HuH-7.5 (cell line): ENCODE results near the gene DDX46.
"Not testable (repeated sequence)": the region's sequence is repeated elsewhere in the genome, so short reads cannot be mapped to it uniquely, and the experiment has no call there.

Source experiments
- DNase-seq: peaks from one replicate; pipeline ENCODE4 v3.0.0; 2011; ENCODE audit warnings: low spot score

The DDX46 gene, protein sequence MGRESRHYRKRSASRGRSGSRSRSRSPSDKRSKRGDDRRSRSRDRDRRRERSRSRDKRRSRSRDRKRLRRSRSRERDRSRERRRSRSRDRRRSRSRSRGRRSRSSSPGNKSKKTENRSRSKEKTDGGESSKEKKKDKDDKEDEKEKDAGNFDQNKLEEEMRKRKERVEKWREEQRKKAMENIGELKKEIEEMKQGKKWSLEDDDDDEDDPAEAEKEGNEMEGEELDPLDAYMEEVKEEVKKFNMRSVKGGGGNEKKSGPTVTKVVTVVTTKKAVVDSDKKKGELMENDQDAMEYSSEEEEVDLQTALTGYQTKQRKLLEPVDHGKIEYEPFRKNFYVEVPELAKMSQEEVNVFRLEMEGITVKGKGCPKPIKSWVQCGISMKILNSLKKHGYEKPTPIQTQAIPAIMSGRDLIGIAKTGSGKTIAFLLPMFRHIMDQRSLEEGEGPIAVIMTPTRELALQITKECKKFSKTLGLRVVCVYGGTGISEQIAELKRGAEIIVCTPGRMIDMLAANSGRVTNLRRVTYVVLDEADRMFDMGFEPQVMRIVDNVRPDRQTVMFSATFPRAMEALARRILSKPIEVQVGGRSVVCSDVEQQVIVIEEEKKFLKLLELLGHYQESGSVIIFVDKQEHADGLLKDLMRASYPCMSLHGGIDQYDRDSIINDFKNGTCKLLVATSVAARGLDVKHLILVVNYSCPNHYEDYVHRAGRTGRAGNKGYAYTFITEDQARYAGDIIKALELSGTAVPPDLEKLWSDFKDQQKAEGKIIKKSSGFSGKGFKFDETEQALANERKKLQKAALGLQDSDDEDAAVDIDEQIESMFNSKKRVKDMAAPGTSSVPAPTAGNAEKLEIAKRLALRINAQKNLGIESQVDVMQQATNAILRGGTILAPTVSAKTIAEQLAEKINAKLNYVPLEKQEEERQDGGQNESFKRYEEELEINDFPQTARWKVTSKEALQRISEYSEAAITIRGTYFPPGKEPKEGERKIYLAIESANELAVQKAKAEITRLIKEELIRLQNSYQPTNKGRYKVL

DNA sequence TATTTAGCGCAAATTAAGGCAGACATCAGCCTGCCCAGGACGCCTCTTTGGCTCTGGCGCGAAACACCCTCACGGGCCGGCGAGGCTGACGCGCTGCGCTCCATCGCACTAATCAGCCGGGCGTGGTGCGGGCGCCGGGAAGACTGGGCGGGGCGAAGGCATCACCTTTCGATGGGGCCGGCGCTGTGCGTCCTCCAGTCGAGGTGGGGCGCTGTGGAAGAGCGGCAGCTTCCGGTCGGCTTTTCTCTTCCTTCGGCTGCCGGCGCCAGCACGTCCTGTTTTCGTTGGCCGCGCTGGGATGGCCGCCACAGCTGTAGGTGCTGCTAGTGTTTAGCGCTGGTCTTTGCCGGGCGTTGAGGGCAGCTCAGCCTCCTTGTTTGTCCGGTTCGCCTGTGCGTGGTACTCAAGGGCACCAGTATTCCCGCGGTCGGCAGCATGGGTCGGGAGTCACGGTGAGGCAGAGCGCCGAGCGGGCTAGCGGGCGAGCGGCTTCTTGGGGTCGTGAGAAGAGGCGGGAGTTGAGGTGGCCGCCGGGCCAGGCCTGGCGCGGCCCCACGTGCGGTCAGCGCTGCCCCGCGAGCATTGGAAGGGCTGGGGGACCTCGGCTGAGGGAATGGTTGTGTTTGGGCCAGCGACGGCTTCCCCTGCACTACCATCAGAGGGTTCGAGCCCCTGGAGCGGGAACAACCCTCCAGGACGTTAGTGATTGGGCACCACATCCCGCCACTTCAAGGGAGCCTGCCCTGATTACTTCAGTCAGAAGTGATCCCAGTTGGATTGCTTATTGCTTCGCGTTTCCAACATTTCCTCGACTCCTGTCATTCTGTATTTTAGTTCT is at the start of gene DDX46:
DDX46 (plus strand) TSS at position 276 of the 838 bp plus-strand sequence; CDS start at position 436, 160 bp downstream.
- peak; percentile 80 for DNase-seq

DNA sequence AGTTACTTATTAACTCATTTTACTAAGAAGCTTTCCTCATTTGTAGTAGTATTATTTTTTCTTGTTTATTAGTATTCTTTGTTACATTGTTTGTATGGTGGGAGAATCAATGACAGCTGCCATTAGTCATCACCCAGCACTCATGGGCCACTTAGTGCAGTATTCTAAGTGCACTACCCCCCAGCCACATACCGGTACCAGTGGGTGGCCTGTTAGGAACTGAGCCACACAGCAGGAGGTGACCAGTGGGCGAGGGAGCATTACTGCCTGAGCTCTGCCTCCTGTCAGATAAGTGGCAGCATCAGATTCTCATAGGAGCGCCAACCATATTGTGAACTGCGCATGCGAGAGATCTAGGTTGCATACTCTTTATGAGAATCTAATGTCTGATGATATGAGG is 44.5 kb upstream of the DDX46 start:
- no peak for DNase-seq

DNA sequence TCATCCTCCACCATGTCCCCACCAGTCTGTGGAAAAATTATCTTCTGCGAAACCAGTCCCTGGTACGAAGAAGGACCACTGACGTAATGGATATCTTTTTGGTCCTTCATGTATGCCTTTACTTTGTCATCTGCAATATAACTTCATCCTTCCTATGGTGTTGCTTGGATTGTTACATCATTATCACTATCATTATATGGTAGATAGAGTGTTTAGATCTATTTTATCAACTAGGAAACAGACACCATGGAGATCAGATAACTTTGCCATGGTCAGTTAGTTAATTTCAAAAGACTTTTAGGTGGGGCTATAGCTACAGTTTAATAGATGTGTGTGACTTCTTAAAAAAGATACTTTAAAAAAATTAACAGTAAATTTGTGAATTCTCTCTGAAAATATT is 44.0 kb upstream of the DDX46 start:
- no peak for DNase-seq

DNA sequence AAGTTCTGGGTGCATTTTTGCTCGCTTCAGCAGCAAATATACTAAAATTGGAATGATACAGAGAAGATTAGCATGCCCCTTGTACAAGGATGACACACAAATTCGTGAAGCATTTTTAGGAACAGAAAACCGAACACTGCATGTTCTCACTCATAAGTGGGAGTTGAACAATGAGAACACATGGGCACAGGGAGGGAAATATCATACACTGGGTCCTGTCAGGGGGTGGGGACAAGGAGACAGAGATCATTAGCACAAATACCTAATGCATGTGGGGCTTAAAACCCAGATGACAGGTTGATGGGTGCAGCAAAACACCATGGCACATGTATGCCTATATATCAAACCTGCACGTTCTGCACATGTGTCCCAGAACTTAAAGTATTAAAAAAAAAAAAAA is 43.1 kb upstream of the DDX46 start:
- DNase-seq: not testable (repeated sequence)

DNA sequence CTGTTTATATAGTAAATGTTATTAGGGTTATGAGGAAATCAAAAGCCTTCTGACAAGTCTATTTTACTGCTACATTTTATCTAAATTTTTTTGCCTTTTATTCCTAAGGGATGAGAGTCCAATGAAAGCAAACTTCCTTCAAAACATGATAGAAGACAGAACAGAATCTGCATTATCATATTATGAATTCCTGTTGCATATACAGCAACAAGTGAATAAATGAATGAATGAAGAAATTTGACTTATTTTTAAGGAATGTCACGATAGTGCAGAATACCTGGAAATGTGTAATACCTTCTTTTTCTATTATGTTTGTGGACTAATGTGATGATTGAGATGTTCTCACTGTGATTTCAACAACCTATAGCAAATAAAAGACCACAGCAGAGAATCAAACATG is 33.7 kb upstream of the DDX46 start:
- no peak for DNase-seq

DNA sequence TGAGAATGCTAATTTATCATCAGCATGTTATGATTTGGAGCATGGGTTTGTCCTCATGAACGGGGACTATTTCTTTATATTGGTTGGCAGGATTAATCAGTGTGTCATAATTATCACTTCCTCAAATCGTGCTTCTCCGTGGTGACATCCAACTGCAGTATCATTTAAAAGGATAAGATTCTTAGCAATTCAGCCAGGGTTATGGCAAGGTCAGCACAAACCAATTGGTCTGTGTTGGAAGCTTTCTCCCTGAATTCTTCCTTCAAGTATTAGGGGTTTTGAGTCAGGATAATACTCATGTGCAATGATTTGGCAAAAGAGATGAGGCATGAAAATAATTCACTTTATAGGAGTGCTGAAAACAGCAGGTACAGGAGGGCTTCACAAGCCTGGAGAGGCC is 25.8 kb upstream of the DDX46 start:
- DNase-seq: no peak

DNA sequence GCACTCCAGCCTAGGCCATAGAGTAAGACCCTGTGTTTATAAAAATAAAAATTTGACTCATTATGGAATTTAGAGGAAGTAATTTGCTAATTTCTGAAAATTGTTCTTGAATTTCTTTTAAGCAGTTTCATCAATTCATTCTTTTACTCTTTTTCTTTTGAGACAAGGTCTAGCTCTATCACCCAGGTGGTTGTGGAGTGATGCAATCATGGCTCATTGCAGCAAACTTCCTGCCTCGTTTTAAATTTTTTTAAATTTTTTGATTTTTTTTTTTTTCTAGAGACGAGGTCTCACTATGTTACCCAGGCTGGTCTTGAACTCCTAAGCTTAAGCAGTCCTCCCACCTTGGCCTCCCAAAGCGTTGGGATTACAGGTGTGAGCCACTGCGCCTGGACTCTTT is 23.3 kb upstream of the DDX46 start:
- no peak for DNase-seq

DNA sequence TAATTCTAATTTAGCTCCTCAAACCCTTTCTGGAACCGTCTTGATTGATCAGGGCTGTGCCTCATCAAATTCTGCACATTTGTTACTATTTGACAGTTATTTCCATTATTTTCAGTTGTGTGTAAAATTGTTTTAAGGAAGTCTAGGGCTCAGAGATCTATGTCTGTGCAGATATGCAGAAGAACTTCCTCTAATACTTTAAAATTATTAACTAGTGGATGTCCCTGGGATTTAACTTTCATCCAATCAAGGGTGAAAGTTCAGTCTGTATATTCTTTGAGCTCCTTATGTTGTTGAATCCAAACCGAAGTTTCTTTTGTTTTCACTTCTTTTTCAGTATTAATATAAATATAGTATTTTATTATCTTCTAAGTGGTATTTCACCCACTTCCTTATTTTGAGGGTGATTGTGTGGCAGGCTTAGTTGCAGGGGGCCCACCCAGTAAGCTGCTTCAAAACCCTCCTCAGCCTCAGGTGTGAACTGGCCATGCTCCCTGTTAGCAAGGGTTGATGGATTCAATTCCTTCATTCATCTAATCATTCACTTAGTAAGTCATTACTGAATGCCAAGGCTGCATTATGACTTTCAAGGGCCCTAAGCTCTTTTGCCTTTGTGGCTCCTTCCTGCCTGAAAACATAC is 22.3 kb upstream of the DDX46 start:
- DNase-seq: no peak

DNA sequence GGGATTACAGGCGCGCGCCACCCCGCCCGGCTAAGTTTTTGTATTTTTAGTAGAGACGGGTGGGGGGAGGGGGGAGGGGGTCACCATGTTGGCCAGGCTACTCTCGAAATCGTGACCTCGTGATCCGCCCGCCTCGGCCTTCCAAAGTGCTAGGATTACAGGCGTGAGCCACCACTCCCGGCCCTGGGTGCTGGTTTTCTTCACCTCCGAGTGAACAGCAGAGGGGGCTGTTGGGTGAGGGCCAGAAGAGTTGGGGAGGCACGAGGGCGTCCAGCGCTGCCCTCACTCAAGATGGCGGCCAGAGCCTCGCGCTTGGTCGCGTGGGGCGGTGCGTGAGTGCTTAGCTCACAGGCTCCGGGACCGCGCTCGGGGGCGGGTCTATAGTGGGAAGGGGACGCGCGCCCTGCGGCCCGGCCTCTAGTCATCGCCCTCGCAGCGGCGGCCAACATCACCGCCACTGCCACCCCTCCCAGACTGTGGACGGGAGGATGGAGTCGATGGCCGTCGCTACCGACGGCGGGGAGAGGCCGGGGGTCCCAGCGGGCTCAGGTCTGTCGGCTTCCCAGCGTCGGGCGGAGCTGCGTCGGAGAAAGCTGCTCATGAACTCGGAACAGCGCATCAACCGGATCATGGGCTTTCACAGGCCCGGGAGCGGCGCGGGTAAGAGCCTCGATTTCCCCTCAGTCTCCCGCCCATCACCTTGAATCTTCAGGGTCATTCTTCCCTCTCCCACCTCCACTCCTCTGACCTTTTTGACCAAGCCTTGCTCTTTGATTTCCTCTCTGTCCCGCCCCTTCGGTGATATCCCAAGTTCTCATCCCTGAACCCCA is 20.2 kb upstream of the DDX46 start, which contains the start of gene CAMLG:
CAMLG (plus strand) TSS at position 416 of the 830 bp plus-strand sequence; CDS start at position 489, 73 bp downstream.
- DNase-seq: peak; percentile 68

DNA sequence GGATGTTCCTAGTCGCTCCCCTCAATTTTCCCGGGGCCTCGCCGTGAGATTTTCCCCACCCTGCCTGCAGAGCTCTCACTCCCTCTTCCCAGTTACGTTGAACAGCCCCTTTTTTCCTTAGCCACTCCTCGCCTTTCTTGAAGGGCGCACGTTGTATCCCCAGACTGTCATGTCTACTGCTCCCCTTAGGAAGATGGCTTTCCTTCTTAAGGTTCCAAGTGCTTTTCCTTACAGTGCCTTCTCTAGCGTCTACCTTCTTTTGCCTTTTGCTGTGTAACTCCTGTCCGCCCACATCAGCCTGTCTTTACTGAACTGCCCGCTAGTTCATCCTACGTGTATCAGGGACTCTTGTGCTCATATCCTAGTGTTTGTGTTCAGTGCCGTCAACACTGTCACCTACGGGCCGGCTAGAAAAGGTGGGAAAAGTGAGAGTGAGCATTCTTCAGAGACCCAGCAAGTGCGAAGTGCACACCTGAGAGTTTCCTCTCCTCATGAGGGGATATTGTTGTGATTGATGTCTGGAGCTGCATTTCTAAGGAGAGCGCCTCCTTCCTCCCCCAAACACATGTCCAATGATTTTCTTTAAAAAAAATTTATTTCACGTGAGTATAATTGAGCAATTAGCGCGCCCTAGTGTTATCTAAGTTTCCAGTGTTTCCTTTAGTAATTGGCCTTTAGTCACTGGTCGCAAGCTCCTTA is 19.5 kb upstream of the DDX46 start:
- peak; percentile 59 for DNase-seq

DNA sequence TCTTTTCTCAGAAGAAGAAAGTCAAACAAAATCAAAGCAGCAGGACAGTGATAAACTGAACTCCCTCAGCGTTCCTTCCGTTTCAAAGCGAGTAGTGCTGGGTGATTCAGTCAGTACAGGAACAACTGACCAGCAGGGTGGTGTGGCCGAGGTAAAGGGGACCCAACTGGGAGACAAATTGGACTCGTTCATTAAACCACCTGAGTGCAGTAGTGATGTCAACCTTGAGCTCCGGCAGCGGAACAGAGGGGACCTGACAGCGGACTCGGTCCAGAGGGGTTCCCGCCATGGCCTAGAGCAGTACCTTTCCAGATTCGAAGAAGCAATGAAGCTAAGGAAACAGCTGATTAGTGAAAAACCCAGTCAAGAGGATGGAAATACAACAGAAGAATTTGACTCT is 17.5 kb upstream of the DDX46 start:
- no peak for DNase-seq

DNA sequence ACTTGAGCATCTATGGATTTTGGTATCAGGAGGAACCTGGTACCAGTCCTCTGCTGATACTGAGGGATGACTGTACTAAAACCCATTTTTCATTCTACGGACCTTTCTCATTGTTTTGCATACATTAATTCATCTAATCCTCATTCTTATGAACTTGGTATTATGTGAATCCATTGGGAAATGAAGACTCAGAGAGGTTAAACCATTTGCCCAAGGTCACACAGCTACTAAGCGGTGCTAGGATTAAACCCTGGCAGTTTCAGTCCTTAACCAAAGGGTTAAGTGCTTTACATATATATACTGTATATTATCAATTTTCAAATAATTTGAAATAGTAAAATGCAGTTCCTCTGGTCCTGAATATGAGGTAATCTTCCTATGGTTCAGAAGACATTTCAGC is 16.4 kb upstream of the DDX46 start:
- no peak for DNase-seq

DNA sequence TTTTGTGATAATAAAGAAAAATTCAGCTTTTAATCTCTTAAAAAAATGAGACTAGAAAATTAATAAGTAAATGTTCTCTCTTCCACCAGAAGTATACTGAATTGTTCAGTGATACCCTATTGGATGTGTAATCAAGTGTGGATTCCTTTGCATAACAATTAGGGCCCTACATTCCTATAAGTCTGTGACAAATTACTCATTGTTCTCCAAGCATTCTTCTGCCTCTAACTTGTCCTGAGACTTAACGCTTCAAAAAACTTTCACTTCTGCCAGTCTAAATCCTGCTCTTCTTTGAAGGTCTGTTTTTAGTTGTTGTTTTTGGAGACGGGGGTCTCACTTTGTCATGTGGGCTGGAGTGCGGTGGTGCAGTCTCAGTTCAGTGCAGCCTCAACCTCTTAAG is 9.2 kb upstream of the DDX46 start:
- no peak for DNase-seq

DNA sequence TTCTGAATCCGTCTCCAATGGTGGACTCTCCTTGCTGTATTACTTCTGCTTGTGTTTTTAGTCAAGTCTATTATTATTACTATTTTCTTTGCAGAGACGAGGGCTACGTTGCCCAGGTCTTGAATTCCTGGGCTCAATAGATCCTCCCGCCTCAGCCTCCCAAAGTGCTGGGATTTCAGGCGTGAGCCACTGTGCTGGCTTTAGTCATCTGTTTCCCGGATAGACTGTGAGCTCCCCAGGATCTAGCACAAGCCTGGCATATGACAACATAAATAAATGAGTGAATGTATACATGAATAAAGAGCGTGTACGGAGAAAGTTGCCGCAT is 439 bp upstream of the DDX46 start:
- no peak for DNase-seq

DNA sequence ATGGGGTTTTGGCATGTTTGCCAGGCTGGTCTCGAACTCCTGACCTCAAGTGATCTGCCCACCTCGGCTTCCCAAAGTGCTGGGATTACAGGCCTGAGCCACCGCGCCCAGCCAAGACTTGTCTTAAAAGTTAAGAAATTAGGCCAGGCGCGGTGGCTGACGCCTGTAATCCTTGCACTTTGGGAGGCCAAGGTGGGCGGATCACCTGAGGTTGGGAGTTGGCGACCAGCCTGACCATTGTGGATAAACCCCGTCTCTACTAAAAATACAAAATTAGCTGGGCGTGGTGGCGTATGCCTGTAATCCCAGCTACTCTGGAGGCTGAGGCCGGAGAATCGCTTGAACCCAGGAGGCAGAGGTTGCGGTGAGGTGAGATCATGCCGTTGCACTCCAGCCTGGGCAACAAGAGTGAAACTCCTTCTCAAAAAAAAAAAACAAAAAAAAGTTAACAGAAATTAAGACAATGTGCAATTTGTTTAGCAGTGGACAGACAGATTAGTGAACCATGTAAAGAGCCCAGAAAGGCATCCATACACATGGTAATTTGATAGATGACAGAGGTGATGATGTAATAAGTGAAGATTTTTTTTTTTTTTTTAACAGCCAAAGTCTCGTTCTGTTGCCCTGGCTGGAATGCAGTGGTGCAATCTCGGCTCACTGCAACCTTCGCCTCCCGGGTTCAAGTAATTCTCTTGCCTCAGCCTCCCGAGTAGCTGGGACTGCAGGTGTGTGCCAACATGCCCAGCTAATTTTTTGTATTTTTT is 9.1 kb downstream of the DDX46 start:
- DNase-seq: not testable (repeated sequence)

DNA sequence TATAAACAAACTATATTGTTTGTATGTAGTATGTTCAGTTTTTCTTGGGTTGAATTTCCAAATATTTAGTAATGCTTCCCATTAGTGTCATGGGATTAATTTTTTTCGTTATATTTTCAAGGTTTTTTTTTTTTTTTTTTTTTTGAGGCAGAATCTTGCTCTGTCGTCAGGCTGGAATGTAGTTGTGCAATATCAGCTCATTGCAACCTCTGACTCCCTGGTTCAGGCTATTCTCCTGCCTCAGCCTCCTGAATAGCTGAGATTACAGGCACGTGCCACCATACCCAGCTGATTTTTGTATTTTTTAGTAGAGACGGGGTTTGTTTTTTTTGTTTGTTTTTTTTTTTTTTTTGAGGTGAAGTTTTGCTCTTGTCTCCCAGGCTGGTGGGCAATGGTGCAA is 10.6 kb downstream of the DDX46 start:
- DNase-seq: no peak

DNA sequence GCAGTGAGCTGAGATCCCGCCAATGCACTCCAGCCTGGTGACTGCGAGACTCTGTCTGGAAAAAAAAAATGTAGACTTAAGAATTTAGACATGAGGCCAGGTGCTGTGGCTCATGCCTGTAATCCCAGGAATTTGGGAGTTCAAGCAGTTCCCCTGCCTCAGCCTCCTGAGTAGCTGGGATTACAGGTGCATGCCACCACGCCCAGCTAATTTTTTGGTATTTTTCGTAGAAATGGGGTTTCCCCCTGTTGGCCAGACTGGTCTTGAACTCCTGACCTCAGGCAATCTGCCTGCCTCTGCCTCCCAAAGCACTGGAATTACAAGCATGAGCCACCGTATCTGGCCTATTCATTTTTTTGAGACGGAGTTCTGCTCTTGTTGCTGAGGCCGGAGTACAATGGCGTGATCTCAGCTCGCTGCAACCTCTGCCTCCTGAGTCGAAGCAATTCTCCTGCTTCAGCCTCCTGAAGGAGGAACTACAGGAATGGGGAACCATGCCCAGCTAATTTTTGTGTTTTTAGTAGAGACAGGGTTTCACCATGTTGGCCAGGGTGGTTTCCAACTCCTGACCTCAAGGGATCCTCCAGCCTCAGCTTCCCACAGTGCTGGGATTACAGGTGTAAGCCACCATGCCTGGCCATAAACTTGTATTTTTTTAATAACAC is 14.0 kb downstream of the DDX46 start:
- no peak for DNase-seq

DNA sequence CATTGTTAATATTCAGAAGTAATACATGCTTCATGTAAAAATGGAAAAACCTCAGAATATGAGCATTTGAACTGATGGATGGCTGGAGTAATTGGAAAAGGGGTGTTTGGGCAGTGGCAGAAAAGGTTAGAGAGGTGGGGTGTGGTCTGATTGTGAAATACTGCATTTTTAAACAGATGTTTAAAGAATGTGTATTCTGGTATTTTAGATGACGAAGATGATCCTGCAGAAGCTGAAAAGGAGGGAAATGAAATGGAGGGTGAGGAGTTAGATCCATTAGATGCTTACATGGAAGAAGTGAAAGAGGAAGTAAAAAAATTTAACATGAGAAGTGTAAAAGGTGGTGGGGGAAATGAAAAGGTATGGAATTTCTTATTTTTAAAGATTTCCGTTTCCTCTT is 18.8 kb downstream of the DDX46 start:
- DNase-seq: no peak
